Natural killer cell (primary cell): ENCODE results near the gene EIF4EBP3. TPM values are rescaled to one million over a fixed set of nuclear protein-coding genes. Genes with fewer than 3 reads are reported as not detected.

Source experiments
- ATAC-seq, 3 donors: fragments of 150-1000 bp in 2 of 3; fragments of 200-7000 bp in 1 of 3; cut with Tn5 transposase; 1 replicate in 1 of 3; 2 replicates in 2 of 3; pipeline ENCODE4 v1.10.0; 2021; ENCODE audit warnings: mild to moderate bottlenecking in 2 of 3, moderate library complexity in 2 of 3
- DNase-seq, 2 donors: peaks; one replicate each; pipeline versions ENCODE4 v3.0.0 to v3.0.0-alpha.2; 2013 to 2021; ENCODE audit warnings: mixed read lengths in 1 of 2
- H3K27ac ChIP-seq: one replicate; pipeline ENCODE4 v1.5.1; 2013; ENCODE audit warnings: mild to moderate bottlenecking, low read length
- H3K27me3 ChIP-seq: one replicate; pipeline ENCODE4 v1.6.1; 2013; ENCODE audit warnings: low read length; ENCODE audit not compliant: control insufficient read depth, insufficient read depth
- H3K36me3 ChIP-seq: one replicate; pipeline ENCODE4 v1.6.1; 2013; ENCODE audit warnings: low read length; ENCODE audit not compliant: control insufficient read depth, insufficient read depth
- H3K4me1 ChIP-seq: one replicate; pipeline ENCODE4 v1.6.1; 2013; ENCODE audit warnings: low read length; ENCODE audit not compliant: control insufficient read depth, insufficient read depth
- H3K4me3 ChIP-seq: one replicate; pipeline ENCODE4 v1.5.1; 2013; ENCODE audit warnings: low read length
- H3K9me3 ChIP-seq: one replicate; pipeline ENCODE4 v1.6.1; 2013; ENCODE audit warnings: low read length; ENCODE audit not compliant: control insufficient read depth, insufficient read depth
- H3K27ac Mint-ChIP-seq, 2 donors: one replicate each; pipeline ENCODE4 v1.8.0; 2022; ENCODE audit warnings: mild to moderate bottlenecking in 2 of 2, mixed read lengths in 2 of 2, moderate library complexity in 1 of 2
- H3K27me3 Mint-ChIP-seq, 2 donors: one replicate each; pipeline ENCODE4 v1.8.0; 2022; ENCODE audit warnings: low read depth in 2 of 2, mixed read lengths in 2 of 2
- H3K36me3 Mint-ChIP-seq: one replicate; pipeline ENCODE4 v1.8.0; 2022; ENCODE audit warnings: mixed read lengths
- H3K4me1 Mint-ChIP-seq, 2 donors: one replicate each; pipeline ENCODE4 v1.8.0; 2022; ENCODE audit warnings: mixed read lengths in 2 of 2
- H3K4me3 Mint-ChIP-seq: one replicate; pipeline ENCODE4 v1.8.0; 2022; ENCODE audit warnings: mild to moderate bottlenecking, moderate library complexity, mixed read lengths
- H3K9me3 Mint-ChIP-seq, 2 donors: one replicate each; pipeline ENCODE4 v1.8.0; 2022; ENCODE audit warnings: mixed read lengths in 2 of 2
- WGBS: methylation state at CpG from one replicate; pipeline ENCODE4 v1.1.7; 2013; ENCODE audit warnings: missing lambda C conversion rate; ENCODE audit not compliant: insufficient coverage; 5-methylcytosine and 5-hydroxymethylcytosine counted together
- intact Hi-C: fragments of 100-400 bp; cut with micrococcal nuclease; formaldehyde crosslinking; loops from one replicate; pipeline ENCODE4 v1.14.2; 2022
- total RNA-seq, 4 donors: library from RNA; stranded (reverse); fragments of 120-200 nt in 1 of 4; gene quantifications; one replicate each; pipeline versions ENCODE4 v1.2.3 to v1.2.4, GENCODE V29; 2013 to 2022
- TF ChIP-seq, protein P1 (sequence below): fragments of 200-600 bp; IDR thresholded peaks from one replicate; pipeline ENCODE4 v1.8.0; 2022; ENCODE audit warnings: antibody characterized with exemption

EIF4EBP3 gene
- total RNA-seq, 3 donors from 2014 or later (not counting 1 experiment from before 2014, with no cell fraction given) = 5.8 to 9.4 (median 6.0) TPM

GRCh38 chr5:140540227-140540626, 7.2 kb upstream of the EIF4EBP3 start:
- H3K36me3 ChIP-seq = peaks cover 57% of the 10 kb centered on the region
- ATAC-seq (no peak), DNase-seq (no peak)
- H3K27ac ChIP-seq = no peak overlapping the region
- no peaks in the 10 kb centered on the region for H3K4me1 ChIP-seq
- peak overlapping the region in 1 of 2 donors; percentile 18 for H3K27ac Mint-ChIP-seq
- WGBS = 88% methylated on average over 1 of the region's 1 CpG
- H3K4me1 Mint-ChIP-seq = peaks cover 0 to 2% of the 10 kb centered on the region in 2 donors
- TF ChIP-seq, protein P1, sequence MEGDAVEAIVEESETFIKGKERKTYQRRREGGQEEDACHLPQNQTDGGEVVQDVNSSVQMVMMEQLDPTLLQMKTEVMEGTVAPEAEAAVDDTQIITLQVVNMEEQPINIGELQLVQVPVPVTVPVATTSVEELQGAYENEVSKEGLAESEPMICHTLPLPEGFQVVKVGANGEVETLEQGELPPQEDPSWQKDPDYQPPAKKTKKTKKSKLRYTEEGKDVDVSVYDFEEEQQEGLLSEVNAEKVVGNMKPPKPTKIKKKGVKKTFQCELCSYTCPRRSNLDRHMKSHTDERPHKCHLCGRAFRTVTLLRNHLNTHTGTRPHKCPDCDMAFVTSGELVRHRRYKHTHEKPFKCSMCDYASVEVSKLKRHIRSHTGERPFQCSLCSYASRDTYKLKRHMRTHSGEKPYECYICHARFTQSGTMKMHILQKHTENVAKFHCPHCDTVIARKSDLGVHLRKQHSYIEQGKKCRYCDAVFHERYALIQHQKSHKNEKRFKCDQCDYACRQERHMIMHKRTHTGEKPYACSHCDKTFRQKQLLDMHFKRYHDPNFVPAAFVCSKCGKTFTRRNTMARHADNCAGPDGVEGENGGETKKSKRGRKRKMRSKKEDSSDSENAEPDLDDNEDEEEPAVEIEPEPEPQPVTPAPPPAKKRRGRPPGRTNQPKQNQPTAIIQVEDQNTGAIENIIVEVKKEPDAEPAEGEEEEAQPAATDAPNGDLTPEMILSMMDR = no peak
- no peak overlapping the region for H3K4me3 Mint-ChIP-seq
- H3K36me3 Mint-ChIP-seq = no peaks in the 10 kb centered on the region
- no peaks in the 10 kb centered on the region for H3K27me3 Mint-ChIP-seq
- no peaks in the 10 kb centered on the region for H3K27me3 ChIP-seq
- H3K9me3 ChIP-seq = no peaks in the 10 kb centered on the region
- no peaks in the 10 kb centered on the region for H3K9me3 Mint-ChIP-seq
- no peak overlapping the region for H3K4me3 ChIP-seq
- intact Hi-C loops = no loop called here

DNA sequence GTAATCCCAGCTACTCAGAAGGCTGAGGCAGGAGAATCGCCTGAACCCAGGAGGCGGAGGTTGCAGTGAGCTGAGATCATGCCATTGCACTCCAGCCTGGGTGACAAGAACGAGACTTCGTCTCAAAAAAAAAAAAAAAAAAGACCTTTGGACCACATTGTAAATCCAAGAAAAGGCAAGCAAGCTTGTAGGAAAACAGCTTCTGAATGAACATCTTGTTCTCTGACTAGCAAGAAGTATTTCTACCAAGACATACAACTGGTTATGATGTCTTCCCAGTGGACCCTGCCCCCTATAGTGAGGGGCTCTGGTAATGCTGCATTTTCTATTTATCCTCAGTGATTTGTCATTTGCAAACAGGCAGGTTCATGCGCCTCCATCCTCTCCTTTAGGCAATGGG, 4.5 kb upstream of the EIF4EBP3 start:
- no peaks in the 10 kb centered on the region for H3K27me3 ChIP-seq
- no peak for ATAC-seq
- no peak overlapping the region for H3K27ac ChIP-seq
- Mint-ChIP-seq H3K27me3 (no peaks in the 10 kb centered on the region), H3K9me3 (no peaks in the 10 kb centered on the region), H3K27ac (no peak overlapping the region), H3K4me1 (peaks cover 4 to 9% of the 10 kb centered on the region in 2 donors), H3K4me3 (no peak overlapping the region), H3K36me3 (no peaks in the 10 kb centered on the region)
- WGBS = 97% methylated on average over 4 of the region's 5 CpGs
- H3K4me1 ChIP-seq = peaks cover 12% of the 10 kb centered on the region
- peaks cover 41% of the 10 kb centered on the region for H3K36me3 ChIP-seq
- no peak for DNase-seq
- TF ChIP-seq, protein P1 = no peak
- intact Hi-C loops = no loop called here
- no peak overlapping the region for H3K4me3 ChIP-seq
- no peaks in the 10 kb centered on the region for H3K9me3 ChIP-seq

- peaks cover 32% of the 10 kb centered on the region for H3K36me3 ChIP-seq
- Mint-ChIP-seq H3K27ac (peak overlapping the region in 1 of 2 donors; percentile 25), H3K27me3 (no peaks in the 10 kb centered on the region), H3K36me3 (no peaks in the 10 kb centered on the region), H3K9me3 (no peaks in the 10 kb centered on the region), H3K4me3 (no peak overlapping the region), H3K4me1 (peaks cover 23 to 27% of the 10 kb centered on the region in 2 donors)
- DNase-seq (no peak), ATAC-seq (no peak)
- H3K4me3 ChIP-seq = no peak overlapping the region
- no peaks in the 10 kb centered on the region for H3K27me3 ChIP-seq
- H3K9me3 ChIP-seq = no peaks in the 10 kb centered on the region
- TF ChIP-seq, protein P1 = no peak
- WGBS = 96% methylated on average over 7 of the region's 7 CpGs
- H3K27ac ChIP-seq = no peak overlapping the region
- H3K4me1 ChIP-seq = peaks cover 30% of the 10 kb centered on the region
- intact Hi-C loops = loop anchor here (5.0 kb wide), 1 partner anchor 157 kb away; the partner anchor contains the start of gene ZMAT2
These were observed 2.5 kb upstream of the EIF4EBP3 start for GRCh38 chr5:140544986-140545385.

GRCh38 chr5:140545606-140546005, 1.9 kb upstream of the EIF4EBP3 start:
- H3K27ac Mint-ChIP-seq = peak overlapping the region in 1 of 2 donors; percentile 87
- H3K4me1 Mint-ChIP-seq = peaks cover 26 to 28% of the 10 kb centered on the region in 2 donors
- TF ChIP-seq, protein P1 = no peak
- peaks cover 32% of the 10 kb centered on the region for H3K36me3 ChIP-seq
- H3K4me3 Mint-ChIP-seq = no peak overlapping the region
- H3K9me3 ChIP-seq = no peaks in the 10 kb centered on the region
- peaks cover 30% of the 10 kb centered on the region for H3K4me1 ChIP-seq
- no peaks in the 10 kb centered on the region for H3K27me3 Mint-ChIP-seq
- WGBS = over 99% methylated on average over 10 of the region's 10 CpGs
- DNase-seq = no peak
- H3K27ac ChIP-seq = no peak overlapping the region
- H3K9me3 Mint-ChIP-seq = no peaks in the 10 kb centered on the region
- intact Hi-C loops = loop anchor here (5.0 kb wide), 1 partner anchor 157 kb away; the partner anchor contains the start of gene ZMAT2
- H3K27me3 ChIP-seq = no peaks in the 10 kb centered on the region
- H3K4me3 ChIP-seq = no peak overlapping the region
- H3K36me3 Mint-ChIP-seq = peaks cover under 1% of the 10 kb centered on the region
- no peak for ATAC-seq
